ENCODE measurements around the gene TMTC1.
A peak's percentile ranks its signal among the peaks of the same experiment; 100 is the strongest.
"Not testable (repeated sequence)": the region's sequence is repeated elsewhere in the genome, so short reads cannot be mapped to it uniquely, and the experiment has no call there.

The TMTC1 gene

DNA sequence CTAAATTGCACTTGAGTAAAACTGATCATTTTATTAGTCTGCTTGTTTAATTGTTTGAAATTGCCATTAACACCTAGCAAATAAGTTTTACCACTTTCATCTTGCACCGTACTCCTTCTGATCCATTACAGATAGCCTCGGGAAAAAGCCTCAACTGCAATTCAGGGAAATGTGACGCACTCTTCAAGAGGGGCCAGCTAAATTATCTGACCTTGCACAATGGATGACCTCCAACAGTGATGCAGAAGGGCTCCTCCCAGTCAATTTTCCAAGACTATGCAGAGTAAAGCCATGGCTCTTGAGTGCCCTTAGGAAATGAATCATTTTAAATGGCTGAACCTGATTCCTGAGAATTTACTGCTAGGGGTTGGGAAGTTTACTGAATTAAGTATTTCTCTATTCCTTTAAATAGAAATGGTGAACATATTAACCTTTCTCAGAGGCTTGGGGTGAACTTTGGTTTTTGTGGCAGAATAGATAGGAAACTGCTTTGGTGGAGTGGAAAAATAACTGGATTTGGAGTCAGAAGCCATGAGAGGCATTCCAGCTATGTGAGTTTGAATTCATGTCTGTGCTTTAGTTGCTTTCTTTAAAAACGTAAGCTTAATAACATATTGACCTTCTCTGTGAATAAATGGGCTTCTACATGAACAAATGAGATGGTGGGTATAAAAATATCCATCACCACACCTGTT is 221.5 kb downstream of the TMTC1 start:
- DNase-seq = no peak

DNA sequence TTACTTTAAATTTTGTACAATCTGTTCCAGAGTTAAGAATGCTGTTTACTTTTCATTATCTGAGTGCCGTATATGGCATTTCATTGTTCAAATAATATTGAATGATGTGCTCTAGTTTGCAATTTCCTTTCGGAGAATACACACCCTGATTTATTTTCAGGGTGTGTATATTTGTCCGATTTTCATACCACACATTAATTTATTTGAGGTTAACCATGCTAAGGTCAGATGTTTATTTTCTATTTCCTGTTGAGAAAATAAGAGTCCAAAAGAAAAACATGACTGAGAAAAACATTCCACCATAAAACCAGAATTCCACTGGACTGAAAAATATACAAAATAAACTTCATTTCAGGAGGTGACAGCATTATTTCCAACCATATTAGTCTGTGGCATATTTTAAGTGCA is 222.1 kb downstream of the TMTC1 start:
- no peak for DNase-seq

DNA sequence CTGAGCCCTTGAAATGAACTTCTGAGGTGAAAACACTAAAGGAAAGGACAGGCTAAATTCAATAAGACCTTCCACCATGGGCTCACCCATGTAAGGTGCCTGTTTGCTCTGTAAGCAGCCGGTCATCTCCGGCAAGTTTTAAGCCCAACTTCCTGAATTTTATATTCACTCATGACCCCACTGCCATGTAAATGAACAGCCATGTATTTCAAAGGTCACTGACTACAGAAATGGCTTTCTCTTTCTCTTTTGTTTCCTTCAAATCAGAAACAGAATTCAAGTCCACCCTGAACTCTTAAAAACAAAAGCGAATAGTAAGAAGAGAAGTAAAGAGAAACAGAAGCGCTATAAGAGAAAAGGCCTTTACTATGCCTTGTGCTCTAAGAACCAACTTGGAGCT is 224.5 kb downstream of the TMTC1 start:
- no peak for DNase-seq

DNA sequence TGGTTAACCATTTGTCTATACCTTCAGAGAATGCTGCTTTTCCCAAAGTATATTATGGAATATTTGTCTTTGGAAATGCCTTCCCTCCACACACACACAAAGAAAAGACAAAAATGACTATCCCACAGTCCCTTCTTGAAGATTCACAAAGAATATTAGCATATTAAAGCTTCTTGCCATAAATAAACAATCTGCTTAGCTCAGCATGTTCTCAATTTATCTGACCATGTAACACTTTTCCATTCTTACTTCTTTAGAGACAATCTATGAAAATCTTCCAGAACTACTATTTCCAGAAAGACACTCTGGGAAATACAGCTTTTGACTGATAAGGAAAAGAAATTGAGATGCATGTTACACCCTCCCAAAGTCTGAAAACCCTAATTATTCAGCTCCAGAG is 227.4 kb downstream of the TMTC1 start:
- no peak for DNase-seq

DNA sequence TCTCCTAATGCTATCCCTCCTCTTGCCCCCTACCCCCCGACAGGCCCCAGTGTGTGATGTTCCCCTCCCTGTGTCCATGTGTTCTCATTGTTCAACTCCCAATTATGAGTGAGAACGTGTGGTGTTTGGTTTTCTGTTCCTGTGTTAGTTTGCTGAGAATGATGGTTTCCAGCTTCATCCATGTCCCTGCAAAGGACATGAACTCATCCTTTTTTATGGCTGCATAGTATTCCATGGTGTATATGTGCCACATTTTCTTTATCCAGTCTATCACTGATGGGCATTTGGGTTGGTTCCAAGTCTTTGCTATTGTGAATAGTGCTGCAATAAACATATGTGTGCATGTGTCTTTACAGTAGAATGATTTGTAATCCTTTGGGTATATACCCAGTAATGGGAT is 228.3 kb downstream of the TMTC1 start:
- not testable (repeated sequence) for DNase-seq

DNA sequence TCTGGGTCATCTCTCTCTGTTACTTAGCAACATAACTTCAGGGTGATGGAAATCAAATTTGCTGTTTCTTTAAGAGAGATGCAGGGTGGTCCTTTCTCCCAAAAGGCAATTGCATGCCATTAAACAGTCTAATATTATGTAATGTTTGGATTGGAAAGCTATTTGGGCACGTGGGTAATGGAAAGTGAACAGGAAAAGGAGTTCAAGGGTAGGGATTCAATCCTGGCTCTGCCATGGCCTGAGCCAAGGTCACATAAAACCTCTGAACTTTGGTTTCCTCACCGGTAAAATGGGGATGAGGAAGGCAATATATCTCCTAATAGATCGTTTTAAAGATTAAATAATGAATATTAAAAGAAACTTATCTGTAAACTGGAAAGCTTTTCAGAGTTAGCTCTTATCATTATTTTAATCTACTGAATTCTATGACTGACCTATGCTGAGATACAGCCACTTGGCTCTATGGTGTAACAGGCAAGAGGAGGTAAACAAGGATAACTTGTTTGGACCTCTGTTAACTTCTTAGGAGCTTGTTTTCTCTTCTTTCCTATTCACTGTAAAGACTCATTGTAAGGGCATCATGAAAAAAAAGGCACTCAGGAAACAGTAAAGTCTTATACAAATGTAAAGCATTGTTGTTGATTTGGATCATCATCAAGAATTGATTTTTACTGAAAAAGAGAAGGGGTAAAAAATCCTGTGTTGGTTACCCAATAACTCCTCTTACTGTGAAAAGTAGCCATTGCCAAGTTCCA is 230.6 kb downstream of the TMTC1 start:
- no peak for DNase-seq

DNA sequence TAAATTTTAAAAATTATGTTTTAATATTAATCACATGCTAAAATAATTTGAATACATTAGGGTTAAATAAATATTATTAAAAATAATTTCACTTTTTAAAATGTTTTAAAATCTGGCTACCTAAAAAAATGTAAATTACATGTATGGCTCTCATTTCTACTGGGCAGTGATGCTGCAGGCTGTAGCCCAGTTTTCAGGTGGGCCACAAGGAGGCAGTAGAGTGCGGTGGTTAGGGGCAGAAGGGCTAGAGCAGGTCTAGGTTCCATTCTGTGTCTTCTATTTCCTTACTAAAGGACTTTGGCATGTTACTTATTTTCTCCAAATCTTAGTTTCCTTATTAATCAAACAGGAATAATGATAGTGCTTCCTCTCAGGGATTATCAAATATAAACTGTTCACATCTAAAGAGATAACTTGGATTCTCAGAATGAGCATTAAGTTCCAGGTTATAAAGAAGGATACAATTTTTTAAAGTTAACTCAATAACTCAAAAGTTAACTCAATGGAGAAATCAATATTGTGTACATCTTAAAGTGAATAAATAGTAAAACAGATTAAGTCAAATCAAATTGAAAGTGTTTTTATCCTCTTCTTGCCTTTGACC is 231.3 kb downstream of the TMTC1 start:
- peak; percentile 23 for DNase-seq

DNA sequence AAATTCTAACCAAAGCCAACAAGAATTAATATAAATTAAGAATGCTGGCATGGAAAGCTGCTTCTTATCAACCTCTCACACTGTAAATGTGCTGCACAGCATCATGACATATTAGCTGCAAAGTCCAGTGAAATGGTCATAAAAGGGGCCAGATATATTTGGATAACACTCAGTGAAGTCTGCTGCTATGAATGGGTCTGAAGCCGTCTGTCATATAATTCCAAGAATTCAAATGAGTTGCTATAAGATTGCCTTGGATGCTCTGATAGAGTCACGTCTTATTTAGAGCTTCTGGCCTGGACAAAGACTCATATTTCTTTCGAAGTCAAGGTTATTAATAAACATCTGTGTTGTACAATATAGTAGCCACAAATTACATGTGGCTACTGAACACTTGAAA is 231.9 kb downstream of the TMTC1 start:
- no peak for DNase-seq

DNA sequence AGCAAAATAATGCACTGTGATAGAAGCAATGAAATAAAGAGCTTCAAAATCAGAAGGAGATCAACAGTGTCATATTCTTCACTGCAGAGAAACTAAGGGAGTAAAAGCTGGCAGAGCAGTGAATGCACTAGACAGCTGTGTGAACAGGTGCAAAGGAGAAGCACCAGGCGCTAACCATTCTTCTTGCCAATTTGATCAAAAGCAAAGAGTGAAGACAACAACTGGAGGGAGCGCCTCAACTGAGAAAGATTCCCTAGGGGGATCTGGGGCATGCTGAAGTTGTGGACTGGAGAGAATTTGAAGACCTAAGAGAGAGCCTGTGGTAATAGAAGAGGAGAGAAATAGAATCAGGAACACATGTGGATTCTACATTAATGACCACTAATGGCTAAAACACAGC is 235.9 kb downstream of the TMTC1 start:
- DNase-seq = no peak

DNA sequence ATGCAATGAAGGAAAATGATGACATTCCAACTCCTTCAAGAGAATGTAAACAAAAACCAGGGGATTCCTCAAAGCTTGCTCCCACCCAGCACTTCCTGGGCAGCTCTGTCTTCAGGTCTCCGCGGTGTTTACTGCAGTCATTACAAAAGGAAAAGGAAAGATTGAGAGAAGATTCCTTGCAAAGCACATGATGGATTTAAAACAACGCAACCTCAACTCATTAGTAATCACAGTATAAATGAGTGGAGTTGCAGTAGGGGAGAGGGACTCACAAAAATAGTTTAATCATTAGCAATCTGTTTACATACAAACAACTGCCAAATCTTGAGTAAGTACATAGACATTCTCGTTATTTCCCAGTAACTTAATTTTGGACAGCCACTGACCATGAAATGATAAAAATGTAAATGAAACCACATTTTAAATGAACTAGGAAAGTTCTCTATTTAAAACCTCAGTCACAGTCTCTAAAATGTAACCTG is 236.6 kb downstream of the TMTC1 start:
- DNase-seq = no peak

DNA sequence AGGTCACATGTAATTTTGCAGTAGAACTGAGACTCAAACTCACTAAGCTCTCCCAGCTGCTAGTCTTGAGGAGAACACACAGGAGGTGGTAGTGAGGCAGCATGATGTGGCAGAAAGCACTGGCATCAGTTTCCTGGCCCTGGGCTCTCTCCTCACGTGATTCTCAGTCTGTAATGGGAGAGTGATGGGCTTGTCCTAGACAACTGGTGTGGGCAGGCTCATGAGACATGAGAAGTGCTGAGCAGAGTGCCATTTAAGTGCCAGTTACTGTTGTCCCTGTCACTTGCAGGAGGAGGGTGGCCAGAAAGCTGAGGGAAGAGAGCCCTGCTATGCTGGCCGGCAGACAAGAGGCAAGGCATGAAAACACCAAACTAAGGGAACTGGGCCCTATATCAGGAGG is 237.7 kb downstream of the TMTC1 start:
- DNase-seq = no peak

DNA sequence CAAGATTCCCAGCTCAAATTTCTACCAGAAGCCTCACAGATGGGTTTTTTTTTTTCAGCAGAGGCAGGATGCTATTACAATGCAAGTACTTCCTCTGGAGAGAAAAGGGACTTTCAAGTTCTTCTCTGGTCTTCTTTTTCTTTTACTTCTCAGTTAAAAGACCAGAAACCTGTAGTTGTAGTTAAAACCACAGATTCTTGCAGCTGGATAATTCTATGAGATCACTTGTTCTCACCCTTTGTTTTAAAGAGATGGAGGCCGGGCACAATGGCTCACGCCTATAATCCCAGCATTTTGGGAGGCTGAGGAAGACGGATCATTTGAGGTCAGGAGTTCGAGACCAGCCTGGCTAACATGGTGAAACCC is 238.7 kb downstream of the TMTC1 start:
- no peak for DNase-seq

DNA sequence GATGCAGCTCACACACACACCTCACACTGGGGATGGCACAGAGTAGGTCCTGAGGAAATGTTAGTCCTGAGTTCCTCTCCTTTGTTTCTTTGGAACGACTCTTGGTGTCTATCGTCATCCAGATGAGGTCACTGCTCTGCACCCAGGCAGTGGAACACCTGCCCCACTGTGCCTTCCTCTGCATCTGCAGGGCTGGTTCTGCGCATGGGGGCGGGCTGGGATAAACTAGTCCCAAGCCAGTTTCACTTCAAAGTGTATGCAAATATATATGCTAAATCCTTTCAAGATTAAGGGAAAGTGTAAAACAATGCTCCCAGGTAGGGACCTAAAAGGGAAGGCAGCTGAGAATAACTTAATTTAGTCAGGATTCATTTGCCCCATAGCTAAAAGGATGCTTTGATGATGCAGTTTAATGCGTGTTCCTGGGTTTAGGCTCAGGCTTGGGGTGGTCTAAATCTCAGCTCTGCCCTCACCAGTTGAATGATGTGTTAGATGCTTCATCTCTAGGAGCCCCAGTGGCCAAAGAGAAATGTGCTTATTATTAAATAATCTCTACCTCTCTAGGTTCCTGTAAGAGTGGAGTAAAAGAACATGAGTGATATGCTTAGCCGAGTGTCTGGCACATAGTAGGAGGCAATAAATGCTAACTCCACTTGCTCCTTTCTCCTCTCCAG is 239.2 kb downstream of the TMTC1 start:
- no peak for DNase-seq

DNA sequence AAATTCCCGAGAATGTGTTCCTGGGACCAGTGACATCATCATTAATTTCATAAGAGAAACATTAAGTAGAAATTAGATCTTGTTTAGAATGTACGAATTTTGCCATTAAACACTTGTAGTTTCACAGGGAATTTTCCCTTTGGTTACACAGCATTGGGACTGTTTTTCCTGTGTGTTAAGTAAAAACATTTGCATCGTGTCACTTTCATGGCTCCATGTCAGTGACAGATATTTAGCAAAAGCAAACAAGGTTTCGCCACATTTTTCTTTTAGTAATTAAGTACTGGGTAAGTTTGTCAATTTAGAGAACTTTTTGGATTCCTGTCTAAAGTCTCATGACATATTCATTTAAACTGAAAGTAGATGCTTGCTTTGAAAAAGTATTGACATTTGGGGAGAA is 240.7 kb downstream of the TMTC1 start:
- DNase-seq = no peak

DNA sequence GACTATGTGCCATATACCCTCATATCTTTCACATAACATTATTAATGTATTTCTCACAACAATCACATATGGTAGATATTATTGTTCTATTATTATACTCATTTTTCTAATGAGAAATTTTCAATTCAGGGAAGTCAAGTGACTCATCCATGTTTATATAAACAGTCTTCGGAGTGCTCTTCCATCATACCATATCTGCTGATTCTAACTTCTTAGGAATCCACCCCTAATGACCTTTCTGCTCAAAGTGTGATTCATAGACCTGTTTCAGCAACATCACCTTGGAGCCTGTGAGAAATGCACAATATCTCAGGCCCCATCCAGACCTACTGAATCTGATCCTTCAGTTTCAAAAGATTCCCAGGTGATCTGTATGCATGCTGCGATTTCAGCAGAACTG is 246.4 kb downstream of the TMTC1 start:
- DNase-seq = no peak

DNA sequence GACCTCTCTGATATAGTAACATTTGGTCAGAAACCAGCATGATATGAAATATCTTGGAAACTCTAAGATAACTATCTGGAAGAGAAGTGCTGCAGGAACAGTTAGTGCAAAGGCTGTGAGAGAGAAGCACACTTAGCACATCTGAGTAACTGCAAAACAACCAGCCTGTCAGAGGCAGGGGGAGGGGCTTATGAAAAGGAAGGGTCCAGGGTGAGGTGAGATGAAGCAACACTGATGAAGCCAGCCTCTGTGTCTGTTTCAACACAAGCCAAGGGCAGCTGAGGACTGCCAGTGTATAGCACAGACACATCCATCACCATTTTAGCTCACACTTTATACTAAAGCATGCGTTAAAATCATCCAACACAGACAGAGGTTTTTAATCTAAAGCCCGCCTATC is 248.8 kb downstream of the TMTC1 start:
- no peak for DNase-seq

DNA sequence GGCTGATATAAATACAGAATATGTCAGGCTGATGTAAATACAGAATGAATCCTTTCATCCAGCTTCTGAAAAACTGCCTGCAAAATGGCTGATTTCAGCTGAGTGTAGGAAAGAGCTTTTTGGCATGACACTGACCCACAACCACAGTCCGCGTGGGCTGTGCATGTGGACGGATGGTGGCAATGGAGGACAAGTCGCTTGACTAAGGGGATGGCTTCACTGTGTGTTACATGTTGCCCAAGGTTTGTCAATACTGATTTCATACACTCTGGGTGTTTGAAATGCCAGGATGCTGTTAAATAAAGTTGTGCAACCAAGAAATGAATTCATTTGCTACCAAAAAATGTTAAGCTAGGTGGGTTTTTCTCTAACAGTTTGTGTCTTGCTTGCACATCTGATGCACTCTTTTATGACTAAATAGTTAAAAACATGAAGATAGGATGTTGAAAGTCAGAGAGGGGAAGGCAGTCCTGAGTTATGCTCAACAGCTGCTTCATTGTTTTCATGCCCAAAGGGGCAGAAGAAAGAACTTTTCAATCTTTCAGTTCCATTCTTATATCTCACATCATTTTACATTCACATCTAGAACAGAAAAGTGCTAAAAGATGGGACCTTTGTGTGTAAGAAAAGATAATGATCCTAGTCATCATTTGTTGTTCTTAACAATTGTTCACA is 249.8 kb downstream of the TMTC1 start:
- DNase-seq = no peak

DNA sequence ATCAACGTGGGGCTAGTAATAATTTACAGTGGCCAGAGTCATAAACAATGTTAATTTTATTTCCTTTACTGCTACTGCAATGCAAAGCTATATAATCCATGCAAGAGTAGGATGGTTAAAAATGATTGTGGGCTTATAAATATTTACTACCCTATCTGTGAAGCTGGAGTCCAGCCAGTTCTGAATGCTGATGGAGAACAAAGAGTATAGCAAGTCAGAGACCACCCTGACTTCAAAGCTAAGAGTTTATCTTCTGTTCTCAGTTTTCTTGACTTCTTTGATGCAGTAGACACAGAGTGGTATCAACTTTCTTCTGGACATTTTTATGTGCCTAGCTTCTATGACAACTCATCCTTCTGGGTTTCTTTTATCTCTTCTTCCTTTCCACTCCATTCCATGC is 252.3 kb downstream of the TMTC1 start:
- no peak for DNase-seq

DNA sequence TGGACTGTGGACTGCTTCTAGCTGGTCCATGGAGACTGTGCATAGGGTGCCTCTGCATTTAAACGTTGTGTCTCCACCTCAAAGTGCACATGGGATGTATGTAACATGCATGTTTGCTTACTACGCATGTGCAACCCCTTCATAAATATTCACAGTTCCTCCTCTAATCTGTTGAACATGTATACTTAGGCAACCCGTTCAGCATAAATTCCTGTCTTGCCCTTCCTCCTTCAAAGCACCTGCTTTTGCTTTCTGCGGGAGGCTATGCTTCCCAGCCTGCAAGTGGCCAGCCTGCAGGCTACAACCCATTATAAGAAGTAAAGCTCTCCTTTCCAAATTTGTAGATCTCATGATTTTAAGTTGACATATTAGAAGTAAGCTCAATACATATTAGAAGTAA is 253.3 kb downstream of the TMTC1 start:
- no peak for DNase-seq

DNA sequence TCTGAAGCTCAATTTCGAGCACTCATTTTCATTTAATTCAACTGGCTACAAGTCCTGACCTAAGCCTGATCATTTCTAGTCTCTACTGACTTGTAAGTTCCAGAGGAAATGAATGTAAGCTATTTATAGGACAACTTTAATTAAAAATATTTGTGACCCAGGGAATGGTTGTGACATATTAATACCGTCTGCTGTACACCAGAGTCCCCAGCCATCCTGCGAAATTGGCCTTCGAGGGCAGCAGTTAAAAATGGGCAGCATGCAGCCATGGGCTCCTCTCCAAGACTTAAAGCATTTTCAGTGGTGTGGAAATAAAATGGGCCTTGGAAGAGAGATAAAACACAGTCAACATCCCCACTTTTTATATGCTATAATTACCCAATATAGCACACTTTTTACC is 255.6 kb downstream of the TMTC1 start:
- no peak for DNase-seq

DNA sequence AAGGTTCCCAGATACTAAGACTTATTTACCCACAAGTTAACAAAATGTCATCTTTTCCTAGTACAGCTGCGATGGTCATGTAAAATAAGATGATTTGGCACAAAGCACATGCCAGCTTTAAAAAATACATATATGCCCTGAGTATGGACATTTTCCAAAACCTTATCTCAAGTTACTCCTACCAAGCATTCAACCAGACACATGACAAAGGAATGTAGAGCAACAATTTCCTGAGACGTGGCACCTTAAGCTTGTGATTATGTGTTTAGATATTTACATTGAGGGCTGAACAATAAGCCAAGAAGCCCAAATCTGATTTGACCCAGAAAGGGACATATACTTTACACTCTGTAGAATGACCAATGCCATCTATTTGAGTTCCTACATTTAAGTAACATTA is 261.8 kb downstream of the TMTC1 start:
- no peak for DNase-seq

DNA sequence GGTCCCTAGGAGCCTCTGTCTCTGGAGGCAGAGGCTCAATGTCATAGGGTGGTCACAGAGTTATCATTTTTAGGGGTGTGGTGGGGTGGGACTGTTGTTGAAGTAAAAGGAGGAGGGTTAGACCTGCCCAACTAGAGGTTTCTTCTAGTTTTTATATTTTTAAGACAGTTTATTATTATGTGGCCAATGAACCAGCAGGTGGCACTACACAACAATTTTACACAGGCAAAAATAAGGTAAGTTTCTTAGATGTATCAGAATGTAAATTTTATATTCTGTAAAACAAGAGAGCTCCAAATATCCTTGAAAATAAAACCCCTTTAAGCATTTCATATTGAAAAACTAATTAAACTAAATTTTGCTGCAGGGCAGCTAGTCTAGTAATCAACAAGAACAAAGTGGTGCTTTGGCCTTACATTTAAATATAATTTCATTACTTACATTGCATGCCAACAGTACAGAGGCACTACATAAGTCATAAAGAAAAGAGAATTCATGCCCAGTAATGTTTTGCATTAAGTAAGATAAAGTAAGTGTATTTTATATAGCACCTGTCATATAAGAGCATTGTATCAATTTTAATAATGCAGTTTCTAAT is 264.1 kb downstream of the TMTC1 start:
- DNase-seq = no peak

DNA sequence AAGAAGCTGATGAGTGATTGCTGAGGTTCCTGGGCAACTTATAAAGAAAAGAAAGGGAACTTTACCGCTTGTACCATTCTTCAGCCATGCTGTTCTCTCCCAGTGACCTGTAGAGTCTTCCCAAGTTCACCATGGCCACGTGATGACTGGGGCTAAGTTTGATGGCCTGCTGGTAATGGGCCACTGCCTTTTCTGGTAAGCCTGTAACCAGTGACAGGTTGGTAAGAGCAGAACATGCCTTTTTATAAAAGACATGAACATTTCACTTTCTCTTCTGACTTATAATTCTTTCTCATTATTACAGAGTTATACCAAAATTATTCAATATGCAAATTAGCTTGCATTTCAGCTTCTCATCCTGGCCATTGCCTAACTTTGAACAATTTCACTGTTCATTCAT is 265.3 kb downstream of the TMTC1 start:
- no peak for DNase-seq
